H9 (cell line): Measurements from ENCODE around the gene UBE2D3. TPM values are rescaled to one million over a fixed set of nuclear protein-coding genes. Genes with fewer than 3 reads are reported as not detected.

ENCODE experiments used
- DNase-seq: peaks from one replicate; pipeline ENCODE4 v3.0.0-alpha.2; 2017
- H2AFZ ChIP-seq: one replicate; pipeline ENCODE4 v1.6.1; 2013; ENCODE audit warnings: mild to moderate bottlenecking, low read length, control low read depth, moderate library complexity
- H2AK5ac ChIP-seq: 2 replicates; pipeline ENCODE4 v1.6.1; 2013; ENCODE audit warnings: low read length, control low read depth, mixed read lengths; ENCODE audit not compliant: insufficient read length
- H2BK120ac ChIP-seq: one replicate; pipeline ENCODE4 v1.6.1; 2013; ENCODE audit warnings: low read depth, mild to moderate bottlenecking, low read length, control low read depth, inconsistent platforms; ENCODE audit not compliant: poor library complexity, severe bottlenecking
- H2BK12ac ChIP-seq: 2 replicates; pipeline ENCODE4 v1.6.1; 2013; ENCODE audit warnings: low read length, control low read depth, mixed read lengths, low read depth; ENCODE audit not compliant: insufficient read length
- H2BK15ac ChIP-seq: 2 replicates; pipeline ENCODE4 v1.6.1; 2013; ENCODE audit warnings: low read depth, low read length, control low read depth
- H2BK20ac ChIP-seq: one replicate; pipeline ENCODE4 v1.6.1; 2013; ENCODE audit warnings: low read depth, mild to moderate bottlenecking, low read length, control low read depth, inconsistent platforms; ENCODE audit not compliant: poor library complexity, severe bottlenecking
- H2BK5ac ChIP-seq: 2 replicates; pipeline ENCODE4 v1.6.1; 2013; ENCODE audit warnings: low read length, control low read depth, mixed read lengths; ENCODE audit not compliant: insufficient read length
- H3K14ac ChIP-seq: 2 replicates; pipeline ENCODE4 v1.6.1; 2013; ENCODE audit warnings: low read length, control low read depth; ENCODE audit not compliant: insufficient read depth
- H3K18ac ChIP-seq: 2 replicates; pipeline ENCODE4 v1.6.1; 2013; ENCODE audit warnings: low read depth, mild to moderate bottlenecking, mixed read lengths, low read length, control low read depth; ENCODE audit not compliant: insufficient read length
- H3K23ac ChIP-seq: 2 replicates; pipeline ENCODE4 v1.6.1; 2013; ENCODE audit warnings: low read length, control low read depth, mixed read lengths, low read depth; ENCODE audit not compliant: insufficient read length
- H3K23me2 ChIP-seq: 2 replicates; pipeline ENCODE4 v1.6.1; 2013; ENCODE audit warnings: low read depth, mild to moderate bottlenecking, mixed read lengths, low read length, control low read depth; ENCODE audit not compliant: insufficient read length, poor library complexity, severe bottlenecking
- H3K27ac ChIP-seq: 2 replicates; pipeline ENCODE4 v1.5.1; 2013; ENCODE audit warnings: low read length, control low read depth, mixed read lengths, low read depth; ENCODE audit not compliant: insufficient read length
- H3K27me3 ChIP-seq: 2 replicates; pipeline ENCODE4 v1.6.1; 2013; ENCODE audit warnings: low read length, control low read depth, inconsistent platforms; ENCODE audit not compliant: insufficient read depth
- H3K4ac ChIP-seq: 2 replicates; pipeline ENCODE4 v1.6.1; 2013; ENCODE audit warnings: low read depth, mild to moderate bottlenecking, control low read depth, inconsistent platforms, low read length, moderate library complexity
- H3K4me1 ChIP-seq: 2 replicates; pipeline ENCODE4 v1.6.1; 2013; ENCODE audit warnings: low read length, control low read depth, inconsistent platforms; ENCODE audit not compliant: insufficient read depth
- H3K4me2 ChIP-seq: 2 replicates; pipeline ENCODE4 v1.6.1; 2013; ENCODE audit warnings: low read length, control low read depth, mixed read lengths; ENCODE audit not compliant: insufficient read length, insufficient read depth
- H3K56ac ChIP-seq: 2 replicates; pipeline ENCODE4 v1.6.1; 2013; ENCODE audit warnings: low read depth, mild to moderate bottlenecking, mixed read lengths, low read length, control low read depth; ENCODE audit not compliant: insufficient read length
- H3K79me1 ChIP-seq: 2 replicates; pipeline ENCODE4 v1.6.1; 2013; ENCODE audit warnings: low read depth, mild to moderate bottlenecking, moderate library complexity, low read length, control low read depth, inconsistent platforms; ENCODE audit not compliant: insufficient read depth, poor library complexity, severe bottlenecking
- H3K79me2 ChIP-seq: 2 replicates; pipeline ENCODE4 v1.6.1; 2013; ENCODE audit warnings: low read length, control low read depth, inconsistent platforms; ENCODE audit not compliant: insufficient read depth
- H3K9ac ChIP-seq: 2 replicates; pipeline ENCODE4 v1.6.1; 2013; ENCODE audit warnings: low read length, control low read depth, mixed read lengths; ENCODE audit not compliant: insufficient read length; ENCODE audit errors: extremely low read depth
- H3K9me3 ChIP-seq: one replicate; pipeline ENCODE4 v1.6.1; 2013; ENCODE audit warnings: low read depth, low read length, inconsistent platforms; ENCODE audit not compliant: control insufficient read depth
- H3T11ph ChIP-seq: one replicate; pipeline ENCODE4 v1.6.1; 2013; ENCODE audit warnings: mild to moderate bottlenecking, low read length, control low read depth, inconsistent platforms
- H4K20me1 ChIP-seq: one replicate; pipeline ENCODE4 v1.6.1; 2013; ENCODE audit not compliant: control insufficient read depth, insufficient read length, insufficient read depth
- H4K5ac ChIP-seq: 2 replicates; pipeline ENCODE4 v1.6.1; 2013; ENCODE audit warnings: low read depth, mild to moderate bottlenecking, mixed read lengths, low read length, control low read depth; ENCODE audit not compliant: insufficient read length
- H4K8ac ChIP-seq: replicated peaks from 2 replicates; pipeline ENCODE4 v1.6.1; 2013; ENCODE audit warnings: low read length, control low read depth, mixed read lengths, low read depth; ENCODE audit not compliant: insufficient read length
- H4K91ac ChIP-seq: 2 replicates; pipeline ENCODE4 v1.6.1; 2013; ENCODE audit warnings: low read depth, mild to moderate bottlenecking, moderate library complexity, mixed read lengths, low read length, control low read depth; ENCODE audit not compliant: insufficient read length
- H3K27ac Mint-ChIP-seq, 3 experiments: 2 replicates in 2 of 3; 3 replicates in 1 of 3; pipeline ENCODE4 v1.8.0; 2020 to 2021; ENCODE audit warnings: mixed read lengths in 3 of 3, mild to moderate bottlenecking in 1 of 3, moderate library complexity in 1 of 3
- H3K27me3 Mint-ChIP-seq: 2 replicates; pipeline ENCODE4 v1.8.0; 2021; ENCODE audit warnings: low read depth, mild to moderate bottlenecking, moderate library complexity, mixed read lengths
- H3K36me3 Mint-ChIP-seq, 3 experiments: 2 replicates in 2 of 3; 3 replicates in 1 of 3; pipeline ENCODE4 v1.8.0; 2020 to 2021; ENCODE audit warnings: low read depth in 3 of 3, mixed read lengths in 3 of 3; ENCODE audit not compliant: insufficient read depth in 1 of 3
- H3K4me1 Mint-ChIP-seq, 2 experiments: 2 replicates each; pipeline ENCODE4 v1.8.0; 2020; ENCODE audit warnings: mixed read lengths in 2 of 2
- H3K4me3 Mint-ChIP-seq, 2 experiments: 2 replicates in 1 of 2; 3 replicates in 1 of 2; pipeline ENCODE4 v1.8.0; 2020 to 2021; ENCODE audit warnings: mild to moderate bottlenecking in 2 of 2, mixed read lengths in 2 of 2, moderate library complexity in 1 of 2
- H3K9me3 Mint-ChIP-seq, 2 experiments: 2 replicates in 1 of 2; 3 replicates in 1 of 2; pipeline ENCODE4 v1.8.0; 2020; ENCODE audit warnings: mild to moderate bottlenecking in 2 of 2, mixed read lengths in 2 of 2, moderate library complexity in 1 of 2
- WGBS: extraction: QIAGEN DNeasy Blood & Tissue Kit; methylation state at CpG from one replicate; pipeline ENCODE4 v1.1.7; 2013; ENCODE audit warnings: missing lambda C conversion rate, low lambda C conversion rate, mixed read lengths; ENCODE audit not compliant: insufficient read length; ENCODE audit errors: extremely low coverage; 5-methylcytosine and 5-hydroxymethylcytosine counted together
- total RNA-seq: library from RNA; stranded (reverse); gene quantifications from 2 replicates; pipeline ENCODE4 v1.2.1, GENCODE V29; 2021
- TF ChIP-seq, protein P1 (sequence below): fragments of 200-600 bp; sonication (generic); conservative IDR thresholded peaks from 3 replicates; pipeline ENCODE4 v1.8.0; 2021; ENCODE audit warnings: antibody characterized with exemption, mild to moderate bottlenecking

Gene UBE2D3
- total RNA-seq, 1 experiment from 2014 or later: 378 TPM

DNA sequence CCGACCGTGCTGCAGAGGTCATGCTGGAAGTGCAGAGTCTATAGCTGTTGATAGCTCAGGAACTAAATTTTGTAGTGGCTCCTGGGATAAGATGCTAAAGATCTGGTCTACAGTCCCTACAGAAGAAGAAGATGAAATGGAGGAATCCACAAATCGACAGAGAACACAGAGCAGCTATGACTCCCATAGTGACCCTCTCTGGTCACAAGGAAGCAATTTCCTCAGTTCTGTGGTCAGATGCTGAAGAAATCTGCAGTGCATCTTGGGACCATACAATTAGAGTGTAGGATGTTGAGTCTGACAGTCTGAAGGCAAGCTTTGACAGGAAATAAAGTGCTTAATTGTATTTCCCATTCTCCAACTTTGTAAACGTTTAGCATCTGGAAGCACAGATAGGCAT lies 75.4 kb downstream of the UBE2D3 start:
- no peak overlapping the region for H3K4me3 Mint-ChIP-seq
- Histone ChIP-seq H4K5ac (no peak overlapping the region), H3K4ac (no peak overlapping the region), H3K23ac (no peak overlapping the region), H4K8ac (no peak overlapping the region), H2BK20ac (no peak overlapping the region), H2AFZ (no peak overlapping the region), H3K79me1 (no peaks in the 10 kb centered on the region), H3K9ac (no peak overlapping the region), H3K18ac (no peak overlapping the region), H2BK15ac (no peak overlapping the region), H3K14ac (no peak overlapping the region), H3K56ac (no peak overlapping the region), H3K23me2 (no peaks in the 10 kb centered on the region), H3K4me1 (no peaks in the 10 kb centered on the region), H3T11ph (no peak overlapping the region), H2AK5ac (no peak overlapping the region), H3K27me3 (no peaks in the 10 kb centered on the region), H3K27ac (no peak overlapping the region), H2BK120ac (no peak overlapping the region), H4K20me1 (no peaks in the 10 kb centered on the region), H3K79me2 (no peaks in the 10 kb centered on the region; the same call in 1 of the 2 replicates), H3K4me2 (no peak overlapping the region), H3K9me3 (no peaks in the 10 kb centered on the region), H2BK5ac (no peak overlapping the region), H4K91ac (no peak overlapping the region), H2BK12ac (no peak overlapping the region)
- peaks cover 4 to 7% (median 4%) of the 10 kb centered on the region in 3 experiments; a peak in 6 of 7 replicates for H3K36me3 Mint-ChIP-seq
- no peak for DNase-seq
- WGBS: no CpG with 5 or more reads among the region's 4 CpGs
- H3K4me1 Mint-ChIP-seq: no peaks in the 10 kb centered on the region
- TF ChIP-seq, protein P1, sequence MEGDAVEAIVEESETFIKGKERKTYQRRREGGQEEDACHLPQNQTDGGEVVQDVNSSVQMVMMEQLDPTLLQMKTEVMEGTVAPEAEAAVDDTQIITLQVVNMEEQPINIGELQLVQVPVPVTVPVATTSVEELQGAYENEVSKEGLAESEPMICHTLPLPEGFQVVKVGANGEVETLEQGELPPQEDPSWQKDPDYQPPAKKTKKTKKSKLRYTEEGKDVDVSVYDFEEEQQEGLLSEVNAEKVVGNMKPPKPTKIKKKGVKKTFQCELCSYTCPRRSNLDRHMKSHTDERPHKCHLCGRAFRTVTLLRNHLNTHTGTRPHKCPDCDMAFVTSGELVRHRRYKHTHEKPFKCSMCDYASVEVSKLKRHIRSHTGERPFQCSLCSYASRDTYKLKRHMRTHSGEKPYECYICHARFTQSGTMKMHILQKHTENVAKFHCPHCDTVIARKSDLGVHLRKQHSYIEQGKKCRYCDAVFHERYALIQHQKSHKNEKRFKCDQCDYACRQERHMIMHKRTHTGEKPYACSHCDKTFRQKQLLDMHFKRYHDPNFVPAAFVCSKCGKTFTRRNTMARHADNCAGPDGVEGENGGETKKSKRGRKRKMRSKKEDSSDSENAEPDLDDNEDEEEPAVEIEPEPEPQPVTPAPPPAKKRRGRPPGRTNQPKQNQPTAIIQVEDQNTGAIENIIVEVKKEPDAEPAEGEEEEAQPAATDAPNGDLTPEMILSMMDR: no peak
- peaks cover 3 to 4% of the 10 kb centered on the region in 2 experiments; a peak in 3 of 5 replicates for H3K9me3 Mint-ChIP-seq
- no peaks in the 10 kb centered on the region for H3K27me3 Mint-ChIP-seq
- H3K27ac Mint-ChIP-seq: no peak overlapping the region

Other genes starting within 250 kb of the UBE2D3 start
- gene MANBA, start 66.6 kb downstream of the UBE2D3 start, total RNA-seq: 21.4 and 22.0 TPM in 2 replicates
- 45.6 and 46.0 TPM in 2 replicates for gene CISD2, start 41.4 kb upstream of the UBE2D3 start, total RNA-seq
- 0.59 and 2.0 TPM in 2 replicates for gene SLC9B1, start 192.2 kb upstream of the UBE2D3 start, total RNA-seq
- gene SLC9B2, start 249.2 kb upstream of the UBE2D3 start, total RNA-seq: 6.8 and 7.3 TPM in 2 replicates